ENCODE measurements around the gene SOCS2.
"Not testable (repeated sequence)": the region's sequence is repeated elsewhere in the genome, so short reads cannot be mapped to it uniquely, and the experiment has no call there.

SOCS2 gene

GRCh38 chr12:93571925-93572711 is at the start of gene SOCS2:
Gene SOCS2, plus strand, starts transcription at chr12:93572675. Its CDS starts 223 bp downstream, at chr12:93572898.
- peak in 27 of 42 donors; percentile 7 to 59 (median 23) for DNase-seq
- intact Hi-C loops (cut with DNase I): loop anchor here (2.0 to 5.0 kb wide), 2 partner anchors 170 to 531 kb away; no protein-coding TSS in a partner anchor

GRCh38 chr12:93524386-93525133 is 47.9 kb upstream of the SOCS2 start:
- DNase-seq: no peak
- intact Hi-C loops (cut with DNase I): no loop called here

GRCh38 chr12:93526786-93527428 is 45.6 kb upstream of the SOCS2 start:
- no peak for DNase-seq
- intact Hi-C loops (cut with DNase I): no loop called here

- intact Hi-C loops (cut with DNase I): no loop called here
- DNase-seq: no peak
Measured at GRCh38 chr12:93530358-93530757, 42.1 kb upstream of the SOCS2 start.

- intact Hi-C loops (cut with DNase I): no loop called here
- no peak for DNase-seq
Measured at GRCh38 chr12:93533310-93533709, 39.2 kb upstream of the SOCS2 start.

GRCh38 chr12:93536111-93536765 is 36.2 kb upstream of the SOCS2 start:
- intact Hi-C loops (cut with DNase I): no loop called here

GRCh38 chr12:93536766-93537488 is 35.5 kb upstream of the SOCS2 start:
- intact Hi-C loops (cut with DNase I): no loop called here
- peak in 25 of 42 donors; percentile 6 to 72 (median 36) for DNase-seq

More at GRCh38 chr12:93536111-93536765, 36.2 kb upstream of the SOCS2 start:
- no peak for DNase-seq

GRCh38 chr12:93537769-93538168 is 34.7 kb upstream of the SOCS2 start:
- DNase-seq: no peak
- intact Hi-C loops (cut with DNase I): no loop called here

- intact Hi-C loops (cut with DNase I): no loop called here
- no peak for DNase-seq
Measured at GRCh38 chr12:93539821-93540220, 32.7 kb upstream of the SOCS2 start.

GRCh38 chr12:93540466-93540865 is 32.0 kb upstream of the SOCS2 start:
- intact Hi-C loops (cut with DNase I): no loop called here
- no peak for DNase-seq

GRCh38 chr12:93541578-93542225 is 30.8 kb upstream of the SOCS2 start:
- intact Hi-C loops (cut with DNase I): no loop called here
- no peak for DNase-seq

GRCh38 chr12:93547778-93548177 is 24.7 kb upstream of the SOCS2 start:
- intact Hi-C loops (cut with DNase I): no loop called here
- no peak for DNase-seq

GRCh38 chr12:93549174-93549573 is 23.3 kb upstream of the SOCS2 start:
- intact Hi-C loops (cut with DNase I): no loop called here
- DNase-seq: no peak

- intact Hi-C loops (cut with DNase I): no loop called here
- no peak for DNase-seq
Measured at GRCh38 chr12:93550748-93551611, 21.5 kb upstream of the SOCS2 start.

GRCh38 chr12:93552427-93552826 is 20.0 kb upstream of the SOCS2 start:
- intact Hi-C loops (cut with DNase I): no loop called here
- DNase-seq: no peak

- DNase-seq; intact Hi-C loops (cut with DNase I): not testable (repeated sequence)
Measured at GRCh38 chr12:93557879-93558278, 14.6 kb upstream of the SOCS2 start.

- DNase-seq; intact Hi-C loops (cut with DNase I): not testable (repeated sequence)
Measured at GRCh38 chr12:93558685-93559084, 13.8 kb upstream of the SOCS2 start.

Data from head of caudate nucleus (tissue), 42 donors.